CD14-positive monocyte (primary cell): ENCODE results near the gene UBAP2L. TPM values are rescaled to one million over a fixed set of nuclear protein-coding genes. Genes with fewer than 3 reads are reported as not detected.
A peak's percentile ranks its signal among the peaks of the same experiment; 100 is the strongest.
"Not testable (repeated sequence)": the region's sequence is repeated elsewhere in the genome, so short reads cannot be mapped to it uniquely, and the experiment has no call there.

ENCODE experiments used
- DNase-seq, 3 donors: peaks; one replicate each; pipeline ENCODE4 v3.0.0-alpha.2; 2011 to 2022
- H2AFZ ChIP-seq: 2 replicates; pipeline ENCODE4 v1.6.0; 2012; ENCODE audit warnings: mild to moderate bottlenecking, low read depth, low read length, inconsistent platforms; ENCODE audit not compliant: insufficient read depth, poor library complexity, severe bottlenecking
- H3K27ac ChIP-seq, 2 donors: 1 replicate in 1 of 2; 2 replicates in 1 of 2; pipeline ENCODE4 v1.5.1; 2012 to 2013; ENCODE audit warnings: low read length in 2 of 2, control low read depth in 1 of 2, inconsistent platforms in 1 of 2, low read depth in 1 of 2, mild to moderate bottlenecking in 1 of 2
- H3K27me3 ChIP-seq, 2 donors: one replicate each; pipeline versions ENCODE4 v1.6.0 to v1.6.1; 2011 to 2013; ENCODE audit warnings: low read length in 2 of 2; ENCODE audit not compliant: control insufficient read depth in 2 of 2, insufficient read depth in 2 of 2
- H3K36me3 ChIP-seq, 2 donors: replicated peaks in 1 of 2; 1 replicate in 1 of 2; 2 replicates in 1 of 2; pipeline versions ENCODE4 v1.5.1 to v1.6.1; 2012 to 2013; ENCODE audit warnings: low read length in 2 of 2, control low read depth in 1 of 2, inconsistent platforms in 1 of 2, mild to moderate bottlenecking in 1 of 2; ENCODE audit not compliant: insufficient read depth in 2 of 2, control insufficient read depth in 1 of 2
- H3K4me1 ChIP-seq, 2 donors: 1 replicate in 1 of 2; 2 replicates in 1 of 2; pipeline versions ENCODE4 v1.5.1 to v1.6.1; 2012 to 2013; ENCODE audit warnings: low read length in 2 of 2, control low read depth in 1 of 2, inconsistent platforms in 1 of 2, mild to moderate bottlenecking in 1 of 2, moderate library complexity in 1 of 2; ENCODE audit not compliant: insufficient read depth in 2 of 2, control insufficient read depth in 1 of 2
- H3K4me2 ChIP-seq: replicated peaks from 2 replicates; pipeline ENCODE3; 2012; ENCODE audit warnings: low read length, moderate library complexity, mild to moderate bottlenecking; ENCODE audit not compliant: poor library complexity, severe bottlenecking; ENCODE audit errors: extremely low read depth
- H3K4me3 ChIP-seq, 3 experiments: fragments of 200-600 bp in 1 of 3; sonication (generic) in 1 of 3; replicated peaks in 1 of 3; 1 replicate in 2 of 3; 2 replicates in 1 of 3; pipeline ENCODE4 v1.5.1; 2011 to 2013; ENCODE audit warnings: low read length in 3 of 3, mild to moderate bottlenecking in 3 of 3, control low read depth in 2 of 3, low read depth in 2 of 3, inconsistent platforms in 1 of 3, moderate library complexity in 1 of 3
- H3K79me2 ChIP-seq: 2 replicates; pipeline ENCODE4 v1.6.0; 2012; ENCODE audit warnings: mild to moderate bottlenecking, control low read depth, inconsistent platforms, low read length, moderate library complexity; ENCODE audit not compliant: insufficient read depth
- H3K9ac ChIP-seq: 2 replicates; pipeline ENCODE4 v1.6.0; 2017; ENCODE audit warnings: low read length, mild to moderate bottlenecking; ENCODE audit not compliant: insufficient read depth, poor library complexity, severe bottlenecking
- H3K9me3 ChIP-seq, 2 donors: replicated peaks in 1 of 2; 1 replicate in 1 of 2; 2 replicates in 1 of 2; pipeline versions ENCODE4 v1.5.1 to v1.6.1; 2012 to 2013; ENCODE audit warnings: low read length in 2 of 2, control low read depth in 1 of 2; ENCODE audit not compliant: control insufficient read depth in 1 of 2, insufficient read depth in 1 of 2
- H4K20me1 ChIP-seq: 2 replicates; pipeline ENCODE4 v1.6.0; 2012; ENCODE audit warnings: mild to moderate bottlenecking, low read length, control low read depth, moderate library complexity; ENCODE audit not compliant: insufficient read depth
- H3K27ac Mint-ChIP-seq, 7 donors: one replicate each; pipeline ENCODE4 v1.8.0; 2020; ENCODE audit warnings: mild to moderate bottlenecking in 7 of 7, mixed read lengths in 7 of 7, moderate library complexity in 6 of 7, inconsistent platforms in 2 of 7
- H3K27me3 Mint-ChIP-seq, 3 donors: one replicate each; pipeline ENCODE4 v1.8.0; 2021 to 2022; ENCODE audit warnings: low read depth in 3 of 3, mild to moderate bottlenecking in 3 of 3, mixed read lengths in 3 of 3, moderate library complexity in 3 of 3, inconsistent platforms in 1 of 3
- H3K36me3 Mint-ChIP-seq, 2 donors: one replicate each; pipeline ENCODE4 v1.8.0; 2020; ENCODE audit warnings: mixed read lengths in 2 of 2, inconsistent platforms in 1 of 2, mild to moderate bottlenecking in 1 of 2
- H3K4me1 Mint-ChIP-seq: one replicate; pipeline ENCODE4 v1.8.0; 2020; ENCODE audit warnings: mild to moderate bottlenecking, mixed read lengths
- H3K4me3 Mint-ChIP-seq, 2 donors: one replicate each; pipeline ENCODE4 v1.8.0; 2020; ENCODE audit warnings: mild to moderate bottlenecking in 2 of 2, mixed read lengths in 2 of 2, moderate library complexity in 1 of 2
- H3K9me3 Mint-ChIP-seq, 7 donors: one replicate each; pipeline ENCODE4 v1.8.0; 2020 to 2022; ENCODE audit warnings: mixed read lengths in 7 of 7, mild to moderate bottlenecking in 6 of 7, moderate library complexity in 6 of 7, inconsistent platforms in 2 of 7
- WGBS: methylation state at CpG from one replicate; pipeline ENCODE4 v1.1.5; 2013; ENCODE audit warnings: missing lambda C conversion rate; ENCODE audit not compliant: insufficient coverage; 5-methylcytosine and 5-hydroxymethylcytosine counted together
- intact Hi-C, 2 donors: fragments of 100-400 bp; cut with micrococcal nuclease; formaldehyde crosslinking; loops; one replicate each; pipeline versions ENCODE4 v1.15.0 to v1.15.1; 2023
- polyA plus RNA-seq, 3 donors: library from polyadenylated mRNA; depleted of rRNA in 1 of 3; unstranded in 2 of 3; stranded (reverse) in 1 of 3; fragments of 300-500 nt in 2 of 3; fragments of >200 nt in 1 of 3; fragmentation: Illumina TruSeq in 2 of 3; gene quantifications; 1 replicate in 2 of 3; 2 replicates in 1 of 3; pipeline ENCODE4 v1.2.3, GENCODE V29; 2012 to 2021
- TF ChIP-seq, protein P1 (sequence below): fragments of 200-600 bp; IDR thresholded peaks from one replicate; pipeline ENCODE4 v1.8.0; 2022; ENCODE audit warnings: antibody characterized with exemption, mild to moderate bottlenecking

The UBAP2L gene
- polyA plus RNA-seq, 3 donors = 40.1 to 200 (median 46.8) TPM

DNA sequence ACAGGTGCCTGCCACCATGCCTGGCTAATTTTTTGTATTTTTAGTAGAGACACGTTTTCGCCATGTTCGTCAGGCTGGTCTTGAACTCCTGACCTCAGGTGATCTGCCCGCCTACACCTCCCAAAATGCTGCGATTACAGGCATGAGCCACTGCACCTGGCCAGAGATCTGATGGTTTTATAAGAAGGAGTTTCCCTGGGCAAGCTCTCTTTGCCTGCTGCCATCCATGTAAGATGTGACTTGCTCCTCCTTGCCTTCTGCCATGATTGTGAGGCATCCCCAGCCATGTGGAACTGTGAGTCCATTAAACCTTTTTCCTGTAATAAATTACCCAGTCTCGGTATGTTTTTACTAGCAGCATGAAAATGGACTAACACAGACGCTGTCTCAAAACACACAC, 88.4 kb downstream of the UBAP2L start:
- intact Hi-C loops = loop anchor here in 1 of 2 donors (5.0 kb wide), 1 partner anchor 252 kb away; no protein-coding TSS in a partner anchor
- H3K27me3 Mint-ChIP-seq, H3K27ac ChIP-seq: not testable (repeated sequence)

DNA sequence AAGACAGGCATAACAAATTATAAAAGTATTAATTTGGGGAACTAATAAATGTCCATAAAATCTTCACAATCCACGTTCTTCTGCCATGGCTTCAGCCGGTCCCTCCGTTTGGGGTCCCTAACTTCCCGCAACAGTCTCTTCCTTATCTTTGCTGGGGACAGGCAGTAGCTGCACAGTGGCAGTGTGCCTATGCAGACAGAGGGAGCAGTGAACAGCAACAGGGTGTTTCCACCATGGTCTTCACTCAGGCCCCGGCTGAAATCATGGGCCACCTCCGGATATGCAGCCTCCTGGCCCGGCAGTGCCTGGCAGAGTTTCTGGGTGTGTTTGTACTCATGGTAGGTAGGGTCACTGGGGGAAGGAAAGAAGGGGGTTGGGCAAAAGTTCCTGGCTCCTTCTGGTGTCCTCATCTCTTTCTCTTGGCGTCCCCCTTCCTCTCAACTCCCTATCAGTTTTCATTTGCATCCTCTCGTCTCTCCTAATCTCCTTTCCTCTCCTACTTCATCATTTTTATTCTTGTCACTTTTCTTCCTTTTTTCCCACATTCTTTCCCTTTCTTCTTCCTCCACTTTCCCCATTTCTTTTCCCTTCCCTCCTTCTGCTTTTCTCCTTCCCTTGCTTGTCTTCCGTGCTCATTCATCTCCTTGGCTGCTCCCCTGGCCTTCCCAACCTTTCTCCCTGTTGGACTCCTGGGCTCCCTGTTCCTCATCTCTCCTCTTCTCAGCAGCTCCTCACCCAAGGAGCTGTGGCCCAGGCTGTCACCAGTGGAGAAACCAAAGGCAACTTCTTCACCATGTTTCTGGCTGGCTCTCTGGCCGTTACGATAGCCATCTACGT, 91.7 kb downstream of the UBAP2L start:
- H3K4me2 ChIP-seq, H3K27me3 ChIP-seq, H3K9me3 ChIP-seq, H4K20me1 ChIP-seq, intact Hi-C loops, H3K4me3 Mint-ChIP-seq, H3K36me3 ChIP-seq, H3K9ac ChIP-seq, H3K27me3 Mint-ChIP-seq, H3K79me2 ChIP-seq, H3K4me1 ChIP-seq, H3K27ac ChIP-seq, H2AFZ ChIP-seq, DNase-seq, H3K4me1 Mint-ChIP-seq, H3K4me3 ChIP-seq, H3K36me3 Mint-ChIP-seq: not testable (repeated sequence)
- 80% methylated on average over 5 of the region's 13 CpGs for WGBS
- peak overlapping the region in 1 of 7 donors; percentile 3 for H3K27ac Mint-ChIP-seq
- H3K9me3 Mint-ChIP-seq = peaks cover 0 to 31% (median 19%) of the 10 kb centered on the region in 7 donors

More for the DNA sequence above, 88.4 kb downstream of the UBAP2L start:
- H3K4me3 ChIP-seq, H3K79me2 ChIP-seq, DNase-seq, H3K4me1 Mint-ChIP-seq, H4K20me1 ChIP-seq, H3K9me3 ChIP-seq, H3K27ac Mint-ChIP-seq, H3K4me1 ChIP-seq, H3K4me3 Mint-ChIP-seq, H3K36me3 ChIP-seq, H3K27me3 ChIP-seq, H2AFZ ChIP-seq, H3K9ac ChIP-seq, H3K4me2 ChIP-seq, H3K36me3 Mint-ChIP-seq: not testable (repeated sequence)
- WGBS = 84% methylated on average over 5 of the region's 7 CpGs
- peaks cover 0 to 13% (median 6%) of the 10 kb centered on the region in 7 donors for H3K9me3 Mint-ChIP-seq

DNA sequence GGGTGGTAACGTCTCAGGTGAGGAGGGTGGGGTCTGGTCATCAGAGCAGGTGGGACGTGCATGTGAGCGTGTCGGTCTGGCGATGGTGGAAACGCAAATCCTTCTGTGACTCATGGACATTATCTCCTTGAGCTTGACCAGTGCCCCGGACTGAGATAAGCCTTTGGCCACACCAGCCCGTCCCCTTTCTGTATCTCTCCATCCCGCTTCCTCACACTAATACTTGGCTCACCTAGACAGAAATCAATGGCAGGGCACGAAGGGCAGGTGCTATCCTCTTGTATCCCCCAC, 92.3 kb downstream of the UBAP2L start:
- H3K4me1 ChIP-seq = no peaks in the 10 kb centered on the region
- no peak overlapping the region for H3K27ac Mint-ChIP-seq
- no peaks in the 10 kb centered on the region for H3K27me3 ChIP-seq
- H3K9me3 Mint-ChIP-seq = peaks cover 0 to 37% (median 21%) of the 10 kb centered on the region in 7 donors
- H4K20me1 ChIP-seq = no peaks in the 10 kb centered on the region
- TF ChIP-seq, protein P1, sequence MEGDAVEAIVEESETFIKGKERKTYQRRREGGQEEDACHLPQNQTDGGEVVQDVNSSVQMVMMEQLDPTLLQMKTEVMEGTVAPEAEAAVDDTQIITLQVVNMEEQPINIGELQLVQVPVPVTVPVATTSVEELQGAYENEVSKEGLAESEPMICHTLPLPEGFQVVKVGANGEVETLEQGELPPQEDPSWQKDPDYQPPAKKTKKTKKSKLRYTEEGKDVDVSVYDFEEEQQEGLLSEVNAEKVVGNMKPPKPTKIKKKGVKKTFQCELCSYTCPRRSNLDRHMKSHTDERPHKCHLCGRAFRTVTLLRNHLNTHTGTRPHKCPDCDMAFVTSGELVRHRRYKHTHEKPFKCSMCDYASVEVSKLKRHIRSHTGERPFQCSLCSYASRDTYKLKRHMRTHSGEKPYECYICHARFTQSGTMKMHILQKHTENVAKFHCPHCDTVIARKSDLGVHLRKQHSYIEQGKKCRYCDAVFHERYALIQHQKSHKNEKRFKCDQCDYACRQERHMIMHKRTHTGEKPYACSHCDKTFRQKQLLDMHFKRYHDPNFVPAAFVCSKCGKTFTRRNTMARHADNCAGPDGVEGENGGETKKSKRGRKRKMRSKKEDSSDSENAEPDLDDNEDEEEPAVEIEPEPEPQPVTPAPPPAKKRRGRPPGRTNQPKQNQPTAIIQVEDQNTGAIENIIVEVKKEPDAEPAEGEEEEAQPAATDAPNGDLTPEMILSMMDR = no peak
- H3K4me3 Mint-ChIP-seq = no peak overlapping the region
- no peak overlapping the region for H3K4me3 ChIP-seq
- H3K27me3 Mint-ChIP-seq = peaks cover 2 to 5% (median 5%) of the 10 kb centered on the region in 3 donors
- no peak overlapping the region for H3K27ac ChIP-seq
- H3K36me3 ChIP-seq = no peaks in the 10 kb centered on the region
- no peaks in the 10 kb centered on the region for H3K36me3 Mint-ChIP-seq
- 99% methylated on average over 8 of the region's 10 CpGs for WGBS
- no peaks in the 10 kb centered on the region for H3K4me1 Mint-ChIP-seq
- no peaks in the 10 kb centered on the region for H3K79me2 ChIP-seq
- intact Hi-C loops = no loop called here
- no peak for DNase-seq
- H3K4me2 ChIP-seq = no peak overlapping the region
- H3K9ac ChIP-seq = no peak overlapping the region
- peaks cover 9% of the 10 kb centered on the region in 2 donors for H3K9me3 ChIP-seq
- H2AFZ ChIP-seq = no peak overlapping the region

DNA sequence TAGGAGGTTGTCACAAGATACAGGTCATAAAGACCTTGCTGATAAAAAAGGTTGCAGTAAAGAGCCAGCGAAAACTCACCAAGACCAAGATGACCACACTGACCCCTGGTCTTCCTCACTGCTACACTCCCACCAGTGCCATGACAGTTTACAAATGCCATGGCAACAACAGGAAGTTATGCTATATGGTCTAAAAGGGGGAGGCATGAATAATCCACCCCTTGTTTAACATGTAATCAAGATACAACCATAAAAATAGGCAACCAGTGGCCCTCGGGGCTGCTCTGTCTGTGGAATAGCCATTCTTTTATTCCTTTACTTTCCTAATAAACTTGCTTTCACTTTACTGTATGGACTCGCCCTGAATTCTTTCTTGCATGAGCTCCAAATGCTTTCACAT, 93.5 kb downstream of the UBAP2L start:
- H3K79me2 ChIP-seq, H3K4me1 Mint-ChIP-seq, H3K27me3 ChIP-seq, H3K9ac ChIP-seq, H3K4me2 ChIP-seq, H3K4me3 ChIP-seq, H3K27ac ChIP-seq, DNase-seq, H3K36me3 ChIP-seq, H3K27ac Mint-ChIP-seq, H4K20me1 ChIP-seq, H3K36me3 Mint-ChIP-seq, H3K4me1 ChIP-seq, intact Hi-C loops, H3K27me3 Mint-ChIP-seq, H2AFZ ChIP-seq, H3K9me3 ChIP-seq, H3K4me3 Mint-ChIP-seq: not testable (repeated sequence)
- H3K9me3 Mint-ChIP-seq = peaks cover 0 to 36% (median 19%) of the 10 kb centered on the region in 7 donors
- no CpG with 5 or more reads among the region's 3 CpGs for WGBS
